DND-41 (cell line): ENCODE results near the gene BTC.

ENCODE experiments used
- ATAC-seq: fragments of 200-7000 bp; cut with Tn5 transposase; 3 replicates; pipeline ENCODE4 v1.9.1; 2021; ENCODE audit warnings: low read depth; ENCODE audit not compliant: insufficient read depth
- DNase-seq: peaks from one replicate; pipeline ENCODE4 v3.0.0-alpha.2; 2020
- H2AFZ ChIP-seq: 2 replicates; pipeline ENCODE4 v1.6.0; 2012; ENCODE audit warnings: low read depth, low read length
- H3K27ac ChIP-seq: 2 replicates; pipeline ENCODE4 v1.5.1; 2012; ENCODE audit warnings: low read length, inconsistent platforms
- H3K27me3 ChIP-seq: fragments of 200-600 bp; sonication (generic); 2 replicates; pipeline ENCODE4 v1.6.0; 2012; ENCODE audit warnings: low read length, mild to moderate bottlenecking, inconsistent platforms; ENCODE audit not compliant: insufficient read depth, poor library complexity
- H3K36me3 ChIP-seq: 2 replicates; pipeline ENCODE4 v1.5.1; 2012; ENCODE audit warnings: low read length, inconsistent platforms; ENCODE audit not compliant: insufficient read depth
- H3K4me1 ChIP-seq: 2 replicates; pipeline ENCODE4 v1.5.1; 2012; ENCODE audit warnings: mild to moderate bottlenecking, low read length; ENCODE audit not compliant: insufficient read depth
- H3K4me2 ChIP-seq: 2 replicates; pipeline ENCODE4 v1.6.0; 2012; ENCODE audit warnings: mild to moderate bottlenecking, moderate library complexity, low read length, inconsistent platforms; ENCODE audit not compliant: insufficient read depth
- H3K4me3 ChIP-seq, 2 experiments: fragments of 200-600 bp in 1 of 2; shearing (Covaris generic) in 1 of 2; 2 replicates each; pipeline ENCODE4 v1.5.1; 2012 to 2016; ENCODE audit warnings: inconsistent platforms in 2 of 2, low read length in 2 of 2, mild to moderate bottlenecking in 2 of 2, low read depth in 1 of 2, moderate library complexity in 1 of 2
- H3K79me2 ChIP-seq: 2 replicates; pipeline ENCODE4 v1.6.0; 2012; ENCODE audit warnings: low read length, inconsistent platforms; ENCODE audit not compliant: insufficient read depth
- H3K9ac ChIP-seq: 2 replicates; pipeline ENCODE4 v1.6.0; 2012; ENCODE audit warnings: low read depth, mild to moderate bottlenecking, inconsistent platforms, low read length, moderate library complexity
- H3K9me3 ChIP-seq: 2 replicates; pipeline ENCODE4 v1.5.1; 2012; ENCODE audit warnings: low read length, moderate library complexity, mild to moderate bottlenecking, inconsistent platforms; ENCODE audit not compliant: insufficient read depth, severe bottlenecking
- H4K20me1 ChIP-seq: 2 replicates; pipeline ENCODE4 v1.6.0; 2012; ENCODE audit warnings: low read length; ENCODE audit not compliant: insufficient read depth
- EZH2 ChIP-seq: IDR thresholded peaks from 3 replicates; pipeline ENCODE4 v1.6.1; 2012; ENCODE audit warnings: borderline replicate concordance, low read depth, mild to moderate bottlenecking, moderate library complexity, low read length, inconsistent platforms; ENCODE audit not compliant: severe bottlenecking
- TF ChIP-seq, protein P1 (sequence below): IDR thresholded peaks from 2 replicates; pipeline ENCODE4 v1.5.1; 2012; ENCODE audit warnings: borderline replicate concordance, low read length, moderate library complexity, mild to moderate bottlenecking; ENCODE audit not compliant: poor library complexity, severe bottlenecking; ENCODE audit errors: extremely low read depth

Gene BTC, protein sequence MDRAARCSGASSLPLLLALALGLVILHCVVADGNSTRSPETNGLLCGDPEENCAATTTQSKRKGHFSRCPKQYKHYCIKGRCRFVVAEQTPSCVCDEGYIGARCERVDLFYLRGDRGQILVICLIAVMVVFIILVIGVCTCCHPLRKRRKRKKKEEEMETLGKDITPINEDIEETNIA

DNA sequence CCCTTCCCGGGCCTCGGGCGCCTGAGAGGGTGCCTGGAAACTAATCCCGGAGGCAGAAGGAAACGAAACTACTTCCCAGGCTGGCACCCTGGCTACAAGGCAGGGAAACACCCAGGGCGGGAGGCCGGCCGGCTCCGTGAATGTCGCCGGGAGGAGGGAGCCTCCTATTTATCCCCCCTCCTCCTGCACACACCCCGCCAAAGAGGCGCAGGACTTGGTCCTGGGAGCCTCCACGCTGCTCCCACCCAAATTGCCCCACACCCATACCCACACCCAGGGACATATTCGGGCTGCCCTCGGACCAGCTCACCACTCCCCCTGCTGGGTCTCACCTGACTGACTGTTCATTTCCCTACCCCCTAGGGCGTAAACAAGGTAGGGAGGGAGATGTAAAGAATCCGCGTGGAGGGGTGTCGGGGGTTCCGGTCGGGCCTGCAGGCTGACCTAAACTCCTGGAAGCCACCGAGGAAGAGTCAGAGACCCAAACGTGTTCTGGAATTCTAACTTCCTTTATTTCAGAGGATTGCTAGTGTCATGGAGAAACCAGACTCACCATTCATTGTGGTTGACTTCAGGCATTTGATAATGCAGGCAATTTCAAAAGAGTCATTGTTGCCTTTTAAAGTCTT is at the start of gene BTC:
Gene BTC (minus strand): TSS at position 142 of the 629 bp plus-strand sequence. CDS start 198 bp downstream, outside the sequence.
- Histone ChIP-seq H4K20me1 (no peaks in the 10 kb centered on the region), H3K79me2 (no peaks in the 10 kb centered on the region), H3K9me3 (no peaks in the 10 kb centered on the region), H3K36me3 (no peaks in the 10 kb centered on the region), H3K27ac (no peak within 1 kb of the TSS), H2AFZ (no peak within 1 kb of the TSS), H3K27me3 (no peaks in the 10 kb centered on the region), H3K4me1 (no peaks in the 10 kb centered on the region), H3K4me2 (no peak within 1 kb of the TSS), H3K4me3 (no peak within 1 kb of the TSS), H3K9ac (no peak within 1 kb of the TSS)
- TF ChIP-seq, protein P1, sequence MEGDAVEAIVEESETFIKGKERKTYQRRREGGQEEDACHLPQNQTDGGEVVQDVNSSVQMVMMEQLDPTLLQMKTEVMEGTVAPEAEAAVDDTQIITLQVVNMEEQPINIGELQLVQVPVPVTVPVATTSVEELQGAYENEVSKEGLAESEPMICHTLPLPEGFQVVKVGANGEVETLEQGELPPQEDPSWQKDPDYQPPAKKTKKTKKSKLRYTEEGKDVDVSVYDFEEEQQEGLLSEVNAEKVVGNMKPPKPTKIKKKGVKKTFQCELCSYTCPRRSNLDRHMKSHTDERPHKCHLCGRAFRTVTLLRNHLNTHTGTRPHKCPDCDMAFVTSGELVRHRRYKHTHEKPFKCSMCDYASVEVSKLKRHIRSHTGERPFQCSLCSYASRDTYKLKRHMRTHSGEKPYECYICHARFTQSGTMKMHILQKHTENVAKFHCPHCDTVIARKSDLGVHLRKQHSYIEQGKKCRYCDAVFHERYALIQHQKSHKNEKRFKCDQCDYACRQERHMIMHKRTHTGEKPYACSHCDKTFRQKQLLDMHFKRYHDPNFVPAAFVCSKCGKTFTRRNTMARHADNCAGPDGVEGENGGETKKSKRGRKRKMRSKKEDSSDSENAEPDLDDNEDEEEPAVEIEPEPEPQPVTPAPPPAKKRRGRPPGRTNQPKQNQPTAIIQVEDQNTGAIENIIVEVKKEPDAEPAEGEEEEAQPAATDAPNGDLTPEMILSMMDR, result no peak
- TF ChIP-seq EZH2, result no peak
- ATAC-seq, result no peak
- no peak for DNase-seq

DNA sequence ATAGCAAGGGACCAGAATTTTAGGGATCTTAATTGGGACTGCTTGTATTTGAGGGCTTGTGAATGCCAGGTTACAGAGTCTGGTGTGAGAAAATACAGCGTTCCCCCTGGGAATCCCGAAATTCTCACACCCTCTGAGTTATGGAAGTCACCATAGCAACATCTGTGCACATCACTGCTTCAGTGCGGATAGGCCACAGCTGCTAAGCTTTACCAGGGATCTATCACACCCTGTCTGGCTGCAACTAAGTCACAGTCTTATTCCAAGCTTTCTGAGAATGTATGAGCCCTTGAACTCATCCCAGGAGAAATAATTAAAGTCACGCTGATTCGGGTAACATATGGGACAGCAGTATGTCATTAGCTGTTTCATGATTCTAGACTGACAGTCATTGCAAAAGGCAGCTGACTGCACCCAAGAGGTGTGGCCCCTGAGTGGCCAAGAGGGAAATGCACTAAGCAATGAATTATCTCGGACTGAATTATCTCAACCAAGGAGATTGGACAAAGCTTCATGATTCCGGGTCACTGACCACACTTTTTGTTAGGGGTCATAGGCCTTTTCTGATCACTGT is 46.7 kb upstream of the BTC start:
- Histone ChIP-seq H3K4me3 (no peak overlapping the region), H3K27me3 (no peaks in the 10 kb centered on the region), H3K27ac (no peak overlapping the region), H2AFZ (no peak overlapping the region), H3K4me1 (no peaks in the 10 kb centered on the region), H3K79me2 (no peaks in the 10 kb centered on the region), H3K9me3 (no peaks in the 10 kb centered on the region), H3K36me3 (no peaks in the 10 kb centered on the region), H3K9ac (no peak overlapping the region), H3K4me2 (no peak overlapping the region), H4K20me1 (no peaks in the 10 kb centered on the region)
- no peak for TF ChIP-seq EZH2
- TF ChIP-seq, protein P1, result no peak
- no peak for DNase-seq
- ATAC-seq, result no peak

DNA sequence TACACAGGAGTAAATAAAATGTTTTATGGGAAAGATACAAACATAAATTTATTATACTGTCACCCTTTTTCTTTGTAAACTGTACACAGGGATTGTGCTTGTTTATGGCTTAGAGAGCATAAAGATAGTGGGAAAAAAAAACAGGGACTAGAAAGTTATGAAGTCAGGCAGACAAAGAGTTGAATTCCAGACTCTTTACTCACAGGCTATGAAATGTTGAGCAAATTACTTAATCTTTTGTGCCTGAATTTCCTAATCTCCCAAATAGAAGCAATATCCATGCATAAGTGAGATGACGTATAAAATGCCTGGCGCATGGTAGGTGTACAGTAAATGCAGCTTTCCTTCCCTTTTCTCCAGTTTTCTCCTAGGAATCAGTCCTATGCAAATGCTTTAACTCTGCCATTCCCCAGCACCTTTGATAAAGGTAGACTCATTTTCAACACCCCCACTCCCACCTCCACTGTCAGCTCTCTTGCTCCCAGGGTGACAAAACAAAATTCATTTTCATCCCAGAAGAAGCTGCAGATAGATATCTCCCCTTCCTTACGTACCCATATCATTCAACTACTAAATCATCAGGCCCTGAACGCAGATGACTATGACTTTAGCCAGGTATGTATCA is 44.5 kb upstream of the BTC start:
- Histone ChIP-seq H2AFZ (no peak overlapping the region), H3K79me2 (no peaks in the 10 kb centered on the region), H3K27ac (no peak overlapping the region), H3K4me3 (no peak overlapping the region), H3K36me3 (no peaks in the 10 kb centered on the region), H3K27me3 (no peaks in the 10 kb centered on the region), H3K9ac (no peak overlapping the region), H4K20me1 (no peaks in the 10 kb centered on the region), H3K9me3 (no peaks in the 10 kb centered on the region), H3K4me2 (no peak overlapping the region), H3K4me1 (no peaks in the 10 kb centered on the region)
- TF ChIP-seq, protein P1, result no peak
- no peak for TF ChIP-seq EZH2
- ATAC-seq (no peak), DNase-seq (no peak)
